DMS53 treated with DMSO at 0.1 percent for 48 hours (cell line): ENCODE results near the gene SMC5.

Source experiments
- DNase-seq: peaks from one replicate; lab custom pipeline; 2025; ENCODE audit not compliant: unreplicated experiment; lab: John Stamatoyannopoulos, UW

SMC5 gene

DNA sequence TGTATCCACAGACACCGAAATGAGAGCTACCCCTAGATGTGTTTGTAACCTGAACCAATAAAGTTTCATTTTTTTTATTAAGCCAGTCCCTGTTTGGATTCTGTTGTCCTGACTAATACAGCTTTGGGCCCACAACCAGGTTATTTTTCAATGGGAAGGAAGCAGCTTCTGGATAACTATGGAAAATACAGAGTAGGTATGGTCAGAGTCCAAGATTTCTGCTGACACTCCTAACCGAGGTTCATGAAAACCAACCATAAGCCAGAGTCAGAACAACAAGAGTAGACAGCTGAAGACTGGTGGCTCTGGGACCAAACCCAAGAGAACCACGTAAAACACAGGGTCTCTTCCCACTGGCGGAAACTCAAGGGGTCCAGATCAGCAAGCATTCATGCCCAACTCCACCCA, 144.8 kb downstream of the SMC5 start:
- no peak for DNase-seq

DNA sequence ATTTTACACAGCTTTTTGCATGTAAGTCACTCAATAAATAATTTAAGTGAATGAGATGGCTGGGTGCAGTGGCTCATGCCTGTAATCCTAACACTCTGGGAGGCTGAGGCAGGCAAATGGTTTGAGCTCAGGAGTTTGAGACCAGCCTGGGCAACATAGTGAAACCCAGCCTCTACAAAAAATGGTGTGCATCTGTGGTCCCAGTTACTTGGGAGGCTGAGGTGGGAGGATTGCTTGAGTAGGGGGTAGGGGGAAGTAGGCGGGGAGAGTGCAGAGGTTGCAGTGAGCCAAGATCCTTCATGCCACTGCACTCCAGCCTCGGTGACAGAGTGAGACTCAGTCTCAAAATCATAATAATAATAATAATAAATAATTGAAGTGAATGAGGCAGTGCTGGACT, 145.5 kb downstream of the SMC5 start:
- no peak for DNase-seq
